Stimulated activated memory B cell treated with anti-CD40 and anti-IgM and Interleukin-4, amounts not matched to agents 10 μg/mL and 1 μg/mL and 100 μg/mL, for 72 hours (primary cell): ENCODE results near the gene SPTLC3.

ENCODE experiments used
- ATAC-seq: fragments of 150-1000 bp; cut with Tn5 transposase; 2 replicates; pipeline ENCODE4 v1.10.0; 2021
- H3K27ac Mint-ChIP-seq: one replicate; pipeline ENCODE4 v1.8.0; 2022; ENCODE audit warnings: mild to moderate bottlenecking, mixed read lengths
- H3K27me3 Mint-ChIP-seq: one replicate; pipeline ENCODE4 v1.8.0; 2022; ENCODE audit warnings: mixed read lengths
- H3K36me3 Mint-ChIP-seq: one replicate; pipeline ENCODE4 v1.8.0; 2022; ENCODE audit warnings: mixed read lengths
- H3K4me1 Mint-ChIP-seq: one replicate; pipeline ENCODE4 v1.8.0; 2022; ENCODE audit warnings: mixed read lengths
- H3K4me3 Mint-ChIP-seq: one replicate; pipeline ENCODE4 v1.8.0; 2022; ENCODE audit warnings: mild to moderate bottlenecking, moderate library complexity, mixed read lengths
- H3K9me3 Mint-ChIP-seq: one replicate; pipeline ENCODE4 v1.8.0; 2022; ENCODE audit warnings: mixed read lengths

Gene SPTLC3

DNA sequence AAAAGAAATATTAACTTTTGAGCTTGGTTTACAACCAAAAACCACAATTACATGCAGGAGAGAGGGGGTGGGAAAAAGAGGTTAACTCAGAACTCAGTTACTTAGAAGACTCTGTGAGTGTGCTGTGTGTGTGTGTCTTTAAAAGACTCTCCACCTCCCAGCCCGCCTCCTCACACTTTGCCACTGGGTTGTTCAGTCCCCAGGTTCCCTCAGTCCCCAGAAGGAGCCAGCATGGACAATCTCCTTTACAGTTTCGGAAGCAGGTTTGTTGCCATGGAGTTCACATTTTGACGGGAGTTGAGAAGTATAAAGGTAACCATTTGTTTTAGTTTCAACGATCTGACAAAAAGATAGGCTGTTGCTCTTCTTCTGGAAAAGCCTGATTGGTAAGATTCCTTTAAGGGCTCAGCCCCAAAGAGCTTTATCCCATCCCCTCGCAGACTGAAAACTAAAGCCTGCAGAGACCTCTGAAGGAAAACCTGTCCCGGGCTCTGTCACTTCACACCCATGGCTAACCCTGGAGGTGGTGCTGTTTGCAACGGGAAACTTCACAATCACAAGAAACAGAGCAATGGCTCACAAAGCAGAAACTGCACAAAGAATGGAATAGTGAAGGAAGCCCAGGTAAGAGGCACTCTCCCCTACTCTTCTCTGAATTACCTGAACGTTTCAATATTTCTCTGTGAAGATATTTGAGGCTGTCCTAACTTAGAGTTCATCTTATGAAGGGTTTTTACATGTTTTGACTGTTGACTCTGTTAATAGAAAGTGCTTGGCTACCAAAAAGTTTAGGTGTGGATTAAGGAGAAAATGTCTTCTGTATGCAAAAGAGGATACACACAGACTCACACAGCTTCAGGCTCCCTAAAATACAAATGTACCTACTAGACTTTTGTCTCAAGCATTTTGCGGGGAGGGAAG, at the start of gene SPTLC3:
Gene SPTLC3 (plus strand): TSS at position 212 of the 921 bp plus-strand sequence. CDS start 296 bp downstream, at position 508.
- Mint-ChIP-seq H3K27me3 (no peaks in the 10 kb centered on the region), H3K4me1 (peaks cover 20% of the 10 kb centered on the region), H3K36me3 (no peaks in the 10 kb centered on the region), H3K4me3 (peak within 1 kb of the TSS; percentile 53), H3K27ac (no peak within 1 kb of the TSS), H3K9me3 (no peaks in the 10 kb centered on the region)
- ATAC-seq: peak; percentile 50

- Mint-ChIP-seq H3K27me3 (no peaks in the 10 kb centered on the region), H3K36me3 (no peaks in the 10 kb centered on the region), H3K4me3 (no peak overlapping the region), H3K27ac (no peak overlapping the region), H3K4me1 (no peaks in the 10 kb centered on the region), H3K9me3 (no peaks in the 10 kb centered on the region)
- no peak for ATAC-seq
Observed at GRCh38 chr20:12961725-12962124, 47.0 kb upstream of the SPTLC3 start.

DNA sequence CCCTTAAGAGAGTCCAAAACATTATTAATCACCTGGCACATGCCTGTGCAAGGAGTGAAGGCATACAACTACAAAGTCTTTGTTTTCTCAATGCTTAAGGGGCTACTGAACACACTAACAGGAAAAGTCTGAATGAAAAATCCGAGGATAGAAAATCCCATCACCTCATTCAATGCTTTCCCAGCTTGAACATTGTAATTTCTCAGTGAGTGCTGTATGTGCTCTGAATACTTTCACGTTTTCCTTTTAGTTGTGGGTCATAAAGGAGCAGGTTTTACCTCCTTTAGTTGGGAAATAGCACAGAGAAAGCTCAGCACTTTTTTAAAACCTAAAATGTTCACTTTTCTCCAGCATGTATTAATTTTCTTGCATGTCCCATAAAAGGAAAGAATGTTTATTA, 45.9 kb upstream of the SPTLC3 start:
- no peaks in the 10 kb centered on the region for H3K27me3 Mint-ChIP-seq
- no peak for ATAC-seq
- H3K4me1 Mint-ChIP-seq: no peaks in the 10 kb centered on the region
- no peaks in the 10 kb centered on the region for H3K9me3 Mint-ChIP-seq
- H3K4me3 Mint-ChIP-seq: no peak overlapping the region
- no peak overlapping the region for H3K27ac Mint-ChIP-seq
- H3K36me3 Mint-ChIP-seq: no peaks in the 10 kb centered on the region

GRCh38 chr20:12963416-12963815, 45.4 kb upstream of the SPTLC3 start:
- no peak for ATAC-seq
- Mint-ChIP-seq H3K36me3 (no peaks in the 10 kb centered on the region), H3K4me1 (no peaks in the 10 kb centered on the region), H3K9me3 (no peaks in the 10 kb centered on the region), H3K27me3 (no peaks in the 10 kb centered on the region), H3K27ac (no peak overlapping the region), H3K4me3 (no peak overlapping the region)

DNA sequence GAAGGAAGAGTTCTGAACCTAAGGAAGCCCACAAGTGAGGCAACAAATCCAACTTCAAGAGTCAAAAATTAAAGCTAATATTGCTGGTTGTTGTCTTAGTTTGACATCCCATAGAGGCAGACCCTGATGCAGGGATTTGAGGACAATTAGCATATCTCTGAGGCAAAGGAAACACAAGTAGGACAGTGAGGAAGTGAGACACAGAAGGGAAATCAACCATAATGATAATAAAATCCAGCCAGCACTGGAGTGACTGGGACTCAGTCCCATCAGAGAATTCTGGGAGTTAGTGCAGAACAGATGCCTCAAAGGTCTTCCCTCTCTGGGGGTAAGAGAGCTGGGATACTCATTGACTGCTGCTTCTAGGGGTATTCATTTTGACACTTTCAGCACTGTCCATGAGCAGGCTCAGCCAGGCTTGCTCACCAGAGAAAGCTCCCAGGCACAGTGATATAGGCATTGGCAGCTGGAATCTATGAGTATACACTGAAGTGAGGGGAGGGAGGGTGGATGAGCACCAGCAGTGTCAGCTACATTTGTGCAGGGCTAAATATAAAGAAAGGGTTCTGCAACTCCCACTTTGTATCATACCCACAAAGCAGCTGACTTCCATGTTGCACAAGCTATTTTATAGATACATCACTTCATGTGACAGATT, 43.4 kb upstream of the SPTLC3 start:
- Mint-ChIP-seq H3K36me3 (no peaks in the 10 kb centered on the region), H3K27ac (no peak overlapping the region), H3K4me3 (no peak overlapping the region), H3K4me1 (no peaks in the 10 kb centered on the region), H3K9me3 (no peaks in the 10 kb centered on the region), H3K27me3 (no peaks in the 10 kb centered on the region)
- peak; percentile 25 for ATAC-seq

- H3K27ac Mint-ChIP-seq: no peak overlapping the region
Observed at GRCh38 chr20:12965870-12966251, 42.9 kb upstream of the SPTLC3 start.

DNA sequence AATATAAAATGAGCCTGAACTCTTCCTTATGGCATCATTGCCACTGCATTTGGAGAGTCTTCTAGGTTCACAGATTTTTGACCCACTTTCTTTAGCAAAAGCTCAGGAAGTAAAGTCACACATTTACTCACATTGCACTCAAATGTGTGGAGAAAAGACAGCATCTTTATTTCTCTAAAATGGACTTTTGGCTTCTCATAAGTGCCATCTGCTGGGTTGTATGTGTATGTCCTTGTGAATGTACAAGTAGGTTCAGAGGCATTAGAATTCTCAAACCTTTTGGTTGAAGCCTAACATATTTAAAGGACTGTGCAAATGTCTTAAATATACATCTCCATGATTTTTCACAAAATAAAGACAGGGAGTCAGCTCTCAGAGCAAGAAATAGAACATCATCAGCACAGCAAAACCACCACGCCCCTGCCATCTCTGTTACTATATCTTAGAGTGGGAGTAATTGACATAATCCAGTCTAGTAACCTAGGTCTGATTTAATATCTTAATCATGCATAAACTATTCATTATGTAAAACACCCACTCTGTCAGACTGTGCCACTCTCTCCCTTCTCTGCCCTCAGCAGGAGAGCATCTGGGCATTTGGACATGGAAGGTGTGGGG, 42.2 kb upstream of the SPTLC3 start:
- Mint-ChIP-seq H3K27ac (no peak overlapping the region), H3K36me3 (no peaks in the 10 kb centered on the region), H3K9me3 (no peaks in the 10 kb centered on the region), H3K4me3 (no peak overlapping the region), H3K4me1 (no peaks in the 10 kb centered on the region), H3K27me3 (no peaks in the 10 kb centered on the region)
- ATAC-seq: no peak

More at GRCh38 chr20:12965870-12966251, 42.9 kb upstream of the SPTLC3 start:
- ATAC-seq: no peak
- H3K27me3 Mint-ChIP-seq: no peaks in the 10 kb centered on the region
- H3K9me3 Mint-ChIP-seq: no peaks in the 10 kb centered on the region
- H3K4me3 Mint-ChIP-seq: no peak overlapping the region
- no peaks in the 10 kb centered on the region for H3K36me3 Mint-ChIP-seq
- no peaks in the 10 kb centered on the region for H3K4me1 Mint-ChIP-seq

- Mint-ChIP-seq H3K27me3 (no peaks in the 10 kb centered on the region), H3K36me3 (no peaks in the 10 kb centered on the region), H3K4me3 (no peak overlapping the region), H3K27ac (no peak overlapping the region), H3K4me1 (no peaks in the 10 kb centered on the region), H3K9me3 (no peaks in the 10 kb centered on the region)
- ATAC-seq: no peak
Observed at GRCh38 chr20:12967932-12968331, 40.8 kb upstream of the SPTLC3 start.

DNA sequence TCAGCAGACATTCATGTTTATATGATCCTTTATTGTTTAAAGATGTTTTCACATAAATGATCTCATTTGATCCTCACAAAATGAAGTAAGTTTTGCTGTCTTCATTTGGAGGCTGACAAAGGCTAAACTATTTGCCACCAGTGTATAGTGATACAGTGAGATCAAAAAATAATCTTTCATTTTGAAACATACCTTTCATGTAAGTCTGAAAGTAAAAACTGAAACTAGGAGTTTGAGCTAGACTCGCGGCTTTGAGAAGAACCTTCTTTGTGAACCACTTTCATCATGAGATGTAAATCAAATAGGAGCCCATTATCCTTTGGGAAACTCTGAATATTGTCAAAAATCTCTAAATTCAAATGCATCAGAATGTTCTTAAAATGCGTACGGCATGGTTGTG, 40.3 kb upstream of the SPTLC3 start:
- H3K27ac Mint-ChIP-seq: no peak overlapping the region
- H3K4me1 Mint-ChIP-seq: no peaks in the 10 kb centered on the region
- no peaks in the 10 kb centered on the region for H3K27me3 Mint-ChIP-seq
- no peaks in the 10 kb centered on the region for H3K9me3 Mint-ChIP-seq
- H3K4me3 Mint-ChIP-seq: no peak overlapping the region
- no peak for ATAC-seq
- H3K36me3 Mint-ChIP-seq: no peaks in the 10 kb centered on the region

- no peaks in the 10 kb centered on the region for H3K36me3 Mint-ChIP-seq
- no peak for ATAC-seq
- no peak overlapping the region for H3K27ac Mint-ChIP-seq
- no peaks in the 10 kb centered on the region for H3K4me1 Mint-ChIP-seq
- H3K9me3 Mint-ChIP-seq: no peaks in the 10 kb centered on the region
- H3K4me3 Mint-ChIP-seq: no peak overlapping the region
- no peaks in the 10 kb centered on the region for H3K27me3 Mint-ChIP-seq
Observed at GRCh38 chr20:12969071-12969669, 39.6 kb upstream of the SPTLC3 start.

- no peak for ATAC-seq
- Mint-ChIP-seq H3K9me3 (no peaks in the 10 kb centered on the region), H3K4me1 (no peaks in the 10 kb centered on the region)
Observed at GRCh38 chr20:12970372-12970821, 38.4 kb upstream of the SPTLC3 start.

DNA sequence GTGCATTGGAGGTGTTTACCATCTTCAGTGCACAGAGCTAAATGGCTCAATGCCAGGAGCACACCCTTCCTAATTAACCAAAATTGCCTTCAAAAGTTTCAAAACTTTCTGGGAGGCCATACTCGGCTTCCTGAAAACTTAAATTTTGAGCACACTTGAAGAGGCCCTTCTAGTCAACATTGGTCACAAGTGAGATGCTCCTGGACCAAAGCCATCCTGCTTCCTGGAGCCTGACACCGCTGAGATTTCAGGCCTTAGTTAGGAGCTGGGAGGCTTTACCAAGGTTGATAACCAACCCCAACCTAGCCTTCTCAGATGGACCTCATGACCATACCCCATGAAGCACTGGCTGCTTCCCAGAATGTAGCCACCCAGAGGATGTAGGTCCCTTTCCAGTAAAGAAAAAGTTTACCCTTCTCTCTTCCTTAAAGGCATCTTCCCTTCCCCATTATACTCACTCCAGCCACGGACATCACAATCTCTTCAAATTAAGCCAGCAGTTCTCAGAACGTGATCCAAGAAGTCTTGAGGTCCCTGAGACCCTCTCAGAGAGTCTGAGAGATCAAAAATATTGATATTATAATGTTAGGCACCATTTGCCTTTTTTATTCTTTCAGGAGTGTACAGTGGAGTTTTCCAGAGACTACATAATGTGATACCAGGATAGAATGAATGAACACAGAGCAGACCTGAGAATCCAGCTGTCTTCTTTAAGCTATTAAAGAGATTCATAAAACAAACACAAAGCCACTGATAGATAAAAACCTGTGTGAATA, 32.8 kb upstream of the SPTLC3 start:
- no peaks in the 10 kb centered on the region for H3K36me3 Mint-ChIP-seq
- no peaks in the 10 kb centered on the region for H3K27me3 Mint-ChIP-seq
- no peak for ATAC-seq
- peaks cover 3% of the 10 kb centered on the region for H3K9me3 Mint-ChIP-seq
- no peaks in the 10 kb centered on the region for H3K4me1 Mint-ChIP-seq
- no peak overlapping the region for H3K27ac Mint-ChIP-seq
- no peak overlapping the region for H3K4me3 Mint-ChIP-seq

More at GRCh38 chr20:12970372-12970821, 38.4 kb upstream of the SPTLC3 start:
- H3K36me3 Mint-ChIP-seq: no peaks in the 10 kb centered on the region
- no peaks in the 10 kb centered on the region for H3K27me3 Mint-ChIP-seq
- H3K4me3 Mint-ChIP-seq: no peak overlapping the region
- H3K27ac Mint-ChIP-seq: no peak overlapping the region

GRCh38 chr20:12976720-12977309, 32.0 kb upstream of the SPTLC3 start:
- Mint-ChIP-seq H3K36me3 (no peaks in the 10 kb centered on the region), H3K9me3 (peaks cover 3% of the 10 kb centered on the region), H3K27ac (no peak overlapping the region), H3K4me3 (no peak overlapping the region), H3K27me3 (no peaks in the 10 kb centered on the region), H3K4me1 (no peaks in the 10 kb centered on the region)
- no peak for ATAC-seq

DNA sequence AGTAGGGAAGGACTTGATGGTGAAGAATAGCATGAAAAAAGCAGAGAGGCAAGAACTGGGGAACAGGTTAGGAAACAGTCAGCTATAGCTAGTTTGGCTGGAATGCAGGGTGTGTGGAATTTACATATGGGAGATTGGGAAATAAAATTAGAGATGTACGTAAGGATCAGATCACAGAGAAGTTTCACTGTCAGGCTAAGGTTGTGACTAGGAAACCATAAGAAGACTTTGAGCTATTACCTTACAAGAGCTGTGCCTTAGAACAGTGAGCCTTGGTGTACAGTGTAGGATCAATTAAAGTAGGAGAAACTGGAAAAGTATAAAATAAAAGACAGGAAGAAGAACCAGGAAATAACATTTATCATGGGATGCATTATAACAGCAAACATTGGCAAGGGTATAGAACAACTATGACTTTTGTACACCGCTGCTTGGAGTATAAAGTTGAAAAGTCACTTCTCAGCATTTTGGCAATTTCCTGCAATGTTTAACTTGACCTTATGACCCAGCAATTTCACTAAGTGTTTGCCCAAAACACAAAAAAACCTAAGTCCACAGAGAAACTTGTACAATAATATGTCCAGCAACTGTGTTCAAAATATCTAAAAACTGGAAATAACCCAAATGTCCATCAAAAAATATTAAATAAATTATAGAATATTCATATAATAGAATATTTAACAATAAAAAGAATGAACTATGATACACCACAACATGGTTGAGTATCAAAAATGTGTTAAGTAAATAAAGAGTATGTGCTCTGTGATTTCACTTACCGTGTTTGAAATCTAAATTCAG, 31.2 kb upstream of the SPTLC3 start:
- Mint-ChIP-seq H3K4me3 (no peak overlapping the region), H3K27me3 (no peaks in the 10 kb centered on the region), H3K9me3 (peaks cover 3% of the 10 kb centered on the region), H3K4me1 (no peaks in the 10 kb centered on the region), H3K36me3 (no peaks in the 10 kb centered on the region), H3K27ac (no peak overlapping the region)
- ATAC-seq: peak; percentile 16
